K562 (cell line): Measurements from ENCODE around the gene DAB2IP. TPM values are rescaled to one million over a fixed set of nuclear protein-coding genes. Genes with fewer than 3 reads are reported as not detected.

ENCODE experiments used
- ATAC-seq: fragments of 200-7000 bp; cut with Tn5 transposase; 3 replicates; pipeline ENCODE4 v1.9.1; 2020; ENCODE audit warnings: moderate library complexity
- BruUV-seq: library from RNA; stranded (reverse); fragments of 400-500 nt; replicated peaks from 2 replicates; lab custom pipeline; 2021; lab: Mats Ljungman, UMichigan
- CTCF ChIA-PET: fragments of 300-600 bp; formaldehyde crosslinking; extraction: SDS; loops from one replicate; lab custom pipeline; 2021; ENCODE audit warnings: low intra/inter-chr PET ratio; lab: Yijun Ruan, JAX
- POLR2A ChIA-PET: fragments of 300-600, 350-650 bp; sonication (Branson Sonifier 250); formaldehyde crosslinking; extraction: SDS; loops from one replicate; lab custom pipeline; 2021; ENCODE audit warnings: antibody characterized with exemption, inconsistent platforms; lab: Yijun Ruan, JAX
- DNase-seq, 4 experiments: peaks; one replicate each; pipeline versions ENCODE4 v3.0.0 to v3.0.0-alpha.2; 2011 to 2018; ENCODE audit warnings: low spot score in 3 of 4, mixed read lengths in 3 of 4; ENCODE audit errors: extremely low read depth in 1 of 4
- FAIRE-seq: peaks from 2 replicates; lab custom pipeline; 2011; peaks lifted over from hg19 to GRCh38; lab: Jason Lieb, UNC
- H2AFZ ChIP-seq: 2 replicates; pipeline ENCODE4 v1.6.0; 2011; ENCODE audit warnings: low read depth, low read length, control low read depth, inconsistent platforms
- H3K27ac ChIP-seq: fragments of 200-600 bp; 3 replicates; pipeline ENCODE4 v1.8.0; 2011; ENCODE audit warnings: low read depth, mild to moderate bottlenecking, control low read depth, inconsistent platforms, low read length, moderate library complexity, mixed read lengths; ENCODE audit errors: extremely low read depth
- H3K27me3 ChIP-seq, 2 experiments: fragments of 300-600 bp in 1 of 2; 2 replicates in 1 of 2; 3 replicates in 1 of 2; pipeline versions ENCODE4 v1.6.0 to v1.8.0; 2011; ENCODE audit warnings: inconsistent platforms in 2 of 2, low read length in 2 of 2, mild to moderate bottlenecking in 1 of 2, mixed read lengths in 1 of 2, moderate library complexity in 1 of 2; ENCODE audit not compliant: control insufficient read depth in 2 of 2, insufficient read depth in 2 of 2
- H3K36me3 ChIP-seq: fragments of 300-600 bp; 3 replicates; pipeline ENCODE4 v1.8.0; 2011; ENCODE audit warnings: mild to moderate bottlenecking, low read length, inconsistent platforms; ENCODE audit not compliant: control insufficient read depth, insufficient read depth
- H3K4me1 ChIP-seq, 2 experiments: fragments of 200-600 bp in 1 of 2; replicated peaks in 1 of 2; 2 replicates in 1 of 2; 3 replicates in 1 of 2; pipeline versions ENCODE4 v1.5.1 to v1.8.0; 2011; ENCODE audit warnings: inconsistent platforms in 2 of 2, low read length in 2 of 2, mild to moderate bottlenecking in 1 of 2, mixed read lengths in 1 of 2, moderate library complexity in 1 of 2; ENCODE audit not compliant: control insufficient read depth in 2 of 2, insufficient read depth in 2 of 2
- H3K4me2 ChIP-seq: 2 replicates; pipeline ENCODE4 v1.6.1; 2011; ENCODE audit warnings: low read length, control low read depth, inconsistent platforms, mixed read lengths; ENCODE audit not compliant: insufficient read depth
- H3K4me3 ChIP-seq: fragments of 200-600 bp; sonication (generic), shearing (Covaris generic); 2 replicates; pipeline ENCODE4 v1.5.1; 2016; ENCODE audit warnings: control low read depth, inconsistent platforms
- H3K79me2 ChIP-seq: fragments of 200-600 bp; 3 replicates; pipeline ENCODE4 v1.8.0; 2011; ENCODE audit warnings: low read length, inconsistent platforms; ENCODE audit not compliant: control insufficient read depth, insufficient read depth
- H3K9ac ChIP-seq, 2 experiments: 2 replicates each; pipeline versions ENCODE4 v1.6.0 to v1.6.1; 2011; ENCODE audit warnings: low read depth in 2 of 2, low read length in 2 of 2, control low read depth in 1 of 2, inconsistent platforms in 1 of 2, mild to moderate bottlenecking in 1 of 2, mixed read lengths in 1 of 2; ENCODE audit not compliant: insufficient read depth in 1 of 2
- H3K9me1 ChIP-seq: one replicate; pipeline ENCODE4 v1.6.0; 2011; ENCODE audit warnings: inconsistent platforms, mild to moderate bottlenecking, low read length, moderate library complexity; ENCODE audit not compliant: control insufficient read depth, insufficient read depth
- H3K9me3 ChIP-seq: replicated peaks from 2 replicates; pipeline ENCODE4 v1.5.1; 2011; ENCODE audit warnings: low read depth, low read length, inconsistent platforms; ENCODE audit not compliant: control insufficient read depth, insufficient read depth
- H4K20me1 ChIP-seq: replicated peaks from 2 replicates; pipeline ENCODE4 v1.6.1; 2011; ENCODE audit warnings: low read length, inconsistent platforms, mixed read lengths; ENCODE audit not compliant: control insufficient read depth, insufficient read depth
- DEAF1 ChIP-seq: fragments of 450-650 bp; formaldehyde crosslinking; IDR thresholded peaks from 2 replicates; pipeline ENCODE4 v1.4.0; 2020; ENCODE audit warnings: mild to moderate bottlenecking, moderate library complexity
- E2F1 ChIP-seq: sonication (generic); formaldehyde crosslinking; IDR thresholded peaks from 2 replicates; pipeline ENCODE4 v1.8.1; 2023; ENCODE audit warnings: mild to moderate bottlenecking, missing genetic modification reagents, moderate library complexity
- EGR1 ChIP-seq: fragments of 450-650 bp; conservative IDR thresholded peaks from 2 replicates; pipeline ENCODE4 v1.6.1; 2017; ENCODE audit warnings: mild to moderate bottlenecking
- ERF ChIP-seq: fragments of 450-650 bp; formaldehyde crosslinking; IDR thresholded peaks from 2 replicates; pipeline ENCODE4 v1.4.0; 2020; ENCODE audit warnings: mild to moderate bottlenecking, mixed read lengths
- FOXP1 ChIP-seq: sonication (generic); formaldehyde crosslinking; IDR thresholded peaks from 2 replicates; pipeline ENCODE4 v1.8.0; 2022; ENCODE audit warnings: mild to moderate bottlenecking, missing genetic modification reagents
- GTF2F1 ChIP-seq: IDR thresholded peaks from 2 replicates; pipeline ENCODE4 v1.6.1; 2011; ENCODE audit warnings: low read depth, low read length, improper control_type of control experiment
- NELFE ChIP-seq: IDR thresholded peaks from 2 replicates; pipeline ENCODE4 v1.6.1; 2011; ENCODE audit warnings: mild to moderate bottlenecking; ENCODE audit not compliant: insufficient read depth, insufficient read length
- SUPT5H ChIP-seq: fragments of 450-650 bp; IDR thresholded peaks from 2 replicates; pipeline ENCODE4 v1.6.1; 2016
- ZFPM2 ChIP-seq: fragments of 250-450 bp; sonication (Bioruptor Pico); IDR thresholded peaks from 2 replicates; pipeline ENCODE4 v1.5.1; 2022; ENCODE audit warnings: mild to moderate bottlenecking
- ZNF23 ChIP-seq: fragments of 250-450 bp; sonication (Bioruptor Pico); IDR thresholded peaks from 2 replicates; pipeline ENCODE4 v1.4.0; 2020; ENCODE audit warnings: mild to moderate bottlenecking
- ZNF263 ChIP-seq: sonication (generic); formaldehyde crosslinking; IDR thresholded peaks from 2 replicates; pipeline ENCODE4 v1.8.0; 2022; ENCODE audit warnings: mild to moderate bottlenecking, missing genetic modification reagents, borderline replicate concordance
- WGBS: fragments of 100-300 bp; shearing (Covaris generic); methylation state at CpG from one replicate; pipeline ENCODE4 v1.1.6; 2016; ENCODE audit warnings: low coverage, mixed read lengths; ENCODE audit not compliant: insufficient coverage; ENCODE audit errors: missing lambda C conversion rate; 5-methylcytosine and 5-hydroxymethylcytosine counted together
- in situ Hi-C: fragments of 300-500 bp; cut with MboI; formaldehyde crosslinking; loops from 4 replicates; pipeline ENCODE4 v1.15.0; 2018; ENCODE audit warnings: inconsistent platforms, mixed read lengths
- intact Hi-C: fragments of 100-400 bp; cut with micrococcal nuclease; formaldehyde crosslinking; loops from 2 replicates; pipeline ENCODE4 v1.14.2; 2022
- polyA plus RNA-seq, 8 experiments: library from polyadenylated mRNA; depleted of rRNA in 4 of 8; stranded (reverse) in 5 of 8; unstranded in 3 of 8; fragments of >200 nt; fragmentation: Nextera tagmentation in 2 of 8; fragmentation: Illumina TruSeq in 1 of 8; extraction: Ambion mirVana in 2 of 8; extraction: Trizol in 1 of 8; gene quantifications; 2 replicates each; pipeline versions ENCODE4 v1.2.1 to v1.2.3, GENCODE V29; 2011 to 2014; ENCODE audit warnings: inconsistent platforms in 1 of 8, missing spikeins in 1 of 8
- total RNA-seq, 7 experiments: library from RNA; depleted of rRNA in 6 of 7; stranded (reverse); fragments of >200 nt in 6 of 7; fragmentation: Illumina TruSeq in 2 of 7; extraction: Trizol in 2 of 7; gene quantifications; 2 replicates each; pipeline versions ENCODE4 v1.2.1 to v1.2.3, GENCODE V29; 2011 to 2021; ENCODE audit warnings: low replicate concordance in 1 of 7
- TF ChIP-seq, protein P1 (sequence below): IDR thresholded peaks from 2 replicates; pipeline ENCODE4 v1.6.1; 2011; ENCODE audit not compliant: insufficient read length; ENCODE audit errors: extremely low read depth

Gene DAB2IP
- total and polyA plus RNA-seq, 9 of the 15 experiments (the other 6 are each of a cell fraction or from before 2014, with no cell fraction given) = 0.04 to 0.31 (median 0.08) TPM; not detected in 5

- ChIA-PET CTCF (no interaction called here), POLR2A (interaction anchor here (0.6 to 1.3 kb wide), 2 partner anchors 15 to 142 kb away, joined by 3 read pairs; no protein-coding TSS in a partner anchor)
- Histone ChIP-seq H3K79me2 (no peaks in the 10 kb centered on the region), H3K36me3 (no peaks in the 10 kb centered on the region), H3K4me2 (no peak overlapping the region), H3K4me1 (no peaks in the 10 kb centered on the region), H3K9me1 (no peaks in the 10 kb centered on the region), H2AFZ (no peak overlapping the region), H3K9me3 (no peaks in the 10 kb centered on the region), H3K9ac (no peak overlapping the region), H3K4me3 (no peak overlapping the region), H3K27ac (no peak overlapping the region)
- no TSS peak for BruUV-seq
- WGBS = under 1% methylated on average over 12 of the region's 12 CpGs
- no peak for TF ChIP-seq ERF (CRISPR knock-in tag)
- peak; percentile 13; the same call in 1 of the 2 replicates for TF ChIP-seq EGR1
- TF ChIP-seq, all 486 proteins: peak for 1
- DNase-seq (no peak), FAIRE-seq (no peak), ATAC-seq (no peak)
- in situ Hi-C loops (loop anchor here (5.0 to 25.0 kb wide), 2 partner anchors 136 to 649 kb away; no protein-coding TSS in a partner anchor), intact Hi-C loops (no loop called here)
- H4K20me1 ChIP-seq = peaks cover 36% of the 10 kb centered on the region
- peaks cover 0 to 21% of the 10 kb centered on the region in 2 experiments; a peak in 2 of 5 replicates for H3K27me3 ChIP-seq
These were observed 36.8 kb downstream of the DAB2IP start for GRCh38 chr9:121688146-121688680.

GRCh38 chr9:121688681-121689080, 37.2 kb downstream of the DAB2IP start:
- Histone ChIP-seq H3K27ac (no peak overlapping the region), H3K4me1 (no peaks in the 10 kb centered on the region), H3K9me3 (no peaks in the 10 kb centered on the region), H3K79me2 (no peaks in the 10 kb centered on the region), H3K27me3 (peaks cover 0 to 25% of the 10 kb centered on the region in 2 experiments; a peak in 3 of 5 replicates), H3K9me1 (no peaks in the 10 kb centered on the region), H3K36me3 (no peaks in the 10 kb centered on the region), H4K20me1 (peaks cover 36% of the 10 kb centered on the region), H3K9ac (no peak overlapping the region), H3K4me3 (no peak overlapping the region), H2AFZ (no peak overlapping the region), H3K4me2 (no peak overlapping the region)
- CTCF ChIA-PET = no interaction called here
- no peak for DNase-seq
- no peak for ATAC-seq
- 13% methylated on average over 7 of the region's 7 CpGs for WGBS
- no peak for FAIRE-seq
- intact Hi-C loops = no loop called here
- POLR2A ChIA-PET = no interaction called here
- BruUV-seq = no TSS peak
- in situ Hi-C loops = loop anchor here (5.0 to 25.0 kb wide), 2 partner anchors 136 to 649 kb away; no protein-coding TSS in a partner anchor
- no peak for TF ChIP-seq ZNF263 (CRISPR knock-in tag)
- TF ChIP-seq SUPT5H = no peak
- no peak for TF ChIP-seq NELFE
- TF ChIP-seq ZFPM2 = no peak
- TF ChIP-seq ZNF23 (CRISPR knock-in tag) = no peak
- TF ChIP-seq, protein P1, sequence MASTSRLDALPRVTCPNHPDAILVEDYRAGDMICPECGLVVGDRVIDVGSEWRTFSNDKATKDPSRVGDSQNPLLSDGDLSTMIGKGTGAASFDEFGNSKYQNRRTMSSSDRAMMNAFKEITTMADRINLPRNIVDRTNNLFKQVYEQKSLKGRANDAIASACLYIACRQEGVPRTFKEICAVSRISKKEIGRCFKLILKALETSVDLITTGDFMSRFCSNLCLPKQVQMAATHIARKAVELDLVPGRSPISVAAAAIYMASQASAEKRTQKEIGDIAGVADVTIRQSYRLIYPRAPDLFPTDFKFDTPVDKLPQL = no peak
- no peak for TF ChIP-seq FOXP1 (CRISPR knock-in tag)
- TF ChIP-seq DEAF1 (CRISPR knock-in tag) = no peak
- TF ChIP-seq GTF2F1 = no peak
- no peak for TF ChIP-seq E2F1 (CRISPR knock-in tag)
